Activated CD4-positive, CD25-positive, alpha-beta regulatory T cell treated with anti-CD3 and anti-CD28 coated beads, Interleukin-2, amount 50 U/mL, for 72 hours (primary cell): ENCODE measurements around the gene SLU7.
"Not testable (repeated sequence)": the region's sequence is repeated elsewhere in the genome, so short reads cannot be mapped to it uniquely, and the experiment has no call there.

Experiments used
- DNase-seq: peaks from one replicate; pipeline ENCODE4 v3.0.0; 2021

SLU7 gene

GRCh38 chr5:160450164-160450932, 31.5 kb upstream of the SLU7 start:
- DNase-seq = no peak

DNA sequence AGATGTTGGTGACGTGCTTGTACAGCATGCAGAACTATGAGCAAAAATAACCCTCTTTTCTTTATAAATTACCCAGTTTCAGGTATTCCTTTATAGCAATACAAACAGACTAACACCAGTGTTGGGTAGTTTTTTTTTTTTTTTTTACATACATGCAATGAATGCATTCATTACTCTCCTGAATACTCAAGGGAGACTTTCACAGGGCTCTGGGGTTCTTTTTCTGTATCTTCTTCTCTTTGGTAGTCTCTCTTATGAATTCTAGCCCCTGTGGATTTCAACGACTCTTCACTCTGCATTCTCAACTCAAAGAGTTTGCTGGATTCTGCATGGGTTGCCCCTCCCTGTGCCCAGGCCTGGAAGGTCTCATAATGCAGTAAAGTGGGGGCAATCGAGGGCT, 30.6 kb upstream of the SLU7 start:
- DNase-seq = no peak

DNA sequence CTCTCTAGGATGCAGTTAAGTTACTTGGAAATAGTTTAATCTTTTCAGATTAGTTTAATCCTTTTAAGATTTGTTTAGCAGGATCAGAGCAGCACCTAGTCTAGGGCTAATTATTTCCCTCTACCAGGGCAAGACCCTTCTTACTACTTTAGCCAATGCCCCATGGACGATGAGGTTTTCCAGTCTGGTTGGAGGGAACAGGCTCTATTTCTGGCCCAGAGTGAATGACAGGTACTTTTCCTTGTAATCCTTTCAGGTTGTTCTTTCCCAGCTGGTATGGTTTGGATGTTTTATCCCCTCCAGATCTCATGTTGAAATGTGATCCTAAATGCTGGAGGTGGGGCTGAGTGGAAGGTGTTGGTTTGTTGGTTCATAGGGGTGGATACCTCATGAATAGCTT, 30.0 kb upstream of the SLU7 start:
- no peak for DNase-seq

DNA sequence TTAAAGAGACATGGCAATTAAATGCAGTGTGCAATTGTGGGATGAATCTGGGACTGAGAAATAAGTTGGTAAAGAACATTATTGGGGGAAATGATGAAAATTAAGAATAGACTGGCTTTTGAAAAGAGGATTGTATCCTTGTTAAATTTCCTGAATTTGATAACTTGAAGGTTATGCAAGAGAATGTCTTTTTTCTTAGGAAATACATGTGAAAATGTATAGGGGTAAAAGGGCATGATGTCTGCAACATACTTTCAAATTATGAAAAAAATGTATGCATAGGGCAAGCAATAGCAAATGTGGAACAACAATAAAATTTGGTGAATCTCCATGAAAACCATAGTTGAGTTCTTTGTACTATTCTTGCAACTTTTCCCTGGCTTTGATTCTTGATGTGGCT, 26.9 kb upstream of the SLU7 start:
- DNase-seq = no peak

GRCh38 chr5:160445132-160445531, 26.3 kb upstream of the SLU7 start:
- DNase-seq = no peak

DNA sequence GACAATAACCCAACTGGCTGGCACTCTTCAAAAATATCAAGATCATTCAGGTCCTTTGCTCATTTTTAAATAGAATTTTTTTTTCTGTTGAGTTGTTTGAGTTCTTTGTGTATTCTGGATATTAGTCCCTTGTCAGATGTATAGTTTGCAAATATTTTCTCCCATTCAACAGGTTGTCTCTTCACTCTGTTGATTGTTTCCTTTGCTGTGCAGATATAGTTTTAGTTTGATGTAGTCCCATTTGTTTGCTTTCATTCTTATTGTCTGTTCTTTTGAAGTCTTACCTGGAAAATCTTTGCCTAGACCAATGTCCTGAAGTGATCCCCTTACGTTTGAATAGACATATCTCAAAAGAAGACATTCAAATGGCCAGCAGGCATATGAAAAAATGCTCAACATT, 25.5 kb upstream of the SLU7 start:
- no peak for DNase-seq

DNA sequence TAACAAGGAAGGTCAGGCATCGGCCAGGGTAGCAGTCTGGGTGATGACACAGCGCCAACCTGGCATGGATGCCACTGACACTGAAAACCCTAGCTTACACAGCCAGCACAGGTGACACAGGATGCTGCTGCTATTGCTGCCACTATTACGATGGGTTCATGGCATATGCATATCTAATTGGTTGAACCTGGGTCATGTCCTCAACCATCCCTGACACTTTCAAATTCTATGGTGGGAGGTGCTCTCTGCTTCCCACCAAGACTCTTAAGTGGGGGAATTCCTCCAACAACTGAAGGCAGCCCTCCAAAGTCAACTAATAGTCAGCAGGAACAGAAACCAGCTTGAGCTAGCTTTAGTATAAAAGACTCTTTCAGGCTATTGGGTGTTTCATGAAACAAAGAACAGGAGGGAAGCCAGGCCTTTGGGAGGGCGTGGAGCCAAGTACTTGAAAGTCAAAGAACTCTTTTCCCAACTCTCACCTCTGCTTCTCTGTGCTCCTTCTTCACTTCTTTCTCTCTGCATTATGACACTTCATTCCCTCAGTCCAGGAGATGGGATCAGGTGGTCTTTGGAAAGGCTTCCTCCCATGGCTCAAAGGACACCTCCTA, 24.0 kb upstream of the SLU7 start:
- DNase-seq = no peak

DNA sequence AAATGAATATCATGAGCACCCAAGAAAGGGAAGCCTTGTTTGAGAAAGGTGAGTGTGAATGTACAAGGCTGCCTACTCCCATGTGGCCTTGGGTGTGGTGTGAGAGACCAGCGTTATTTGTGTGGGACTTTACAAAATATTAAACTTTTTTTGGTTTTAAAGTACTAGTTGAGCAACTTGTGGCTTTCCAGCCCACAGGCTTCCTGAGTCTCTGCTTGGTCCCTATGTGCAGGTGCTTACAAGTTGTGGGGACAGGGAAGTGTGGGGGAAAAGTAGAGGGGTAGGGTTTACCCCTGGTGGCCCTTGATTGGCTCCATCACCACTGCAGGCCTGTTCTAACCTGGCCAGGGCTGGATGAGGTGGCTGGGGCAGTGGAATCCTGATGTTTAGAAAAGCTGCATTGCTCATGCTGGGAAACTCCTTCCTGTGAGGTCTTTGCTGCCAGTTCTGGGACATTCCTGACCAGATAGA, 22.5 kb upstream of the SLU7 start:
- no peak for DNase-seq

DNA sequence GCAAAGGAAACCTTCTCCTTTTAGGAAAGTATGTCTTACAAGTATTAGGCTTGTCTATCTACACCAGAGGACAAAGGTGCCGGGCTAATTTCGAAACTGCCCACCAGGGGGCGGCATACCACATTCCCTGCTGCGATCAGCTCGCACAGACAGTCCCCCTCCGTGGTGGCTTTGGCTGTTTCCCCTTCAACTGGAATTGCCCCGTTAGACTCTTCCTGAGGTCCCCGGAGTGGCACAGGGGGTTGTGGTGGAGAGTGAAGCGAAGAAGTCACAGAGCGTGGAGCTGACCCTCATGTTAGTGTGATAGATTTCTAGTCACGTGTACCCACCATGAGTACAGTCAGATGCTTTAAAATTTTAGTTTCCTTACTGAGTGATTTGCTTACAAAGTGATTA, 20.3 kb upstream of the SLU7 start:
- peak; percentile 91 for DNase-seq

- DNase-seq = peak; percentile 51
These were observed 19.7 kb upstream of the SLU7 start for GRCh38 chr5:160438316-160439204.

GRCh38 chr5:160437271-160437670, 18.4 kb upstream of the SLU7 start:
- no peak for DNase-seq

- not testable (repeated sequence) for DNase-seq
These were observed 17.8 kb upstream of the SLU7 start for GRCh38 chr5:160436661-160437060.

DNA sequence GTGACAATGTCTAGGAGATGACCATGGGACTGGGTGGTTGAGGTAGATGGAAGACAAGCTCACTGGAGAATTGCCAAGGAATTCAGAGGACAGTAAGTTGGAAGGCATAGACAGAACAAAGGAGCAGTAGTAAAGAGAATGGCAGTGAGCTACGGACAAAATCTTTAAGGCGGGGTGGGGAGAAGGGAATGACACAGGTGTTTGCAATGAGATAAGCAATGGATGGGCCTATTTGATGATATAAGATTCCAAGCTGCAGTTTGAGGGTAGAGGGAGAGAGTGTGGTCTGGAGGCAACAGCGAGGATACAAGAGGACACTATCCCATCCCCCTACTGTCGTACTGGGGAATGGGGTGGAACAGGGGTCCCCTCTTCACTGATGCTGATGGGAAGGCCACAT, 17.1 kb upstream of the SLU7 start:
- DNase-seq = no peak

GRCh38 chr5:160435532-160435931, 16.7 kb upstream of the SLU7 start:
- DNase-seq = no peak

- no peak for DNase-seq
These were observed 15.2 kb upstream of the SLU7 start for GRCh38 chr5:160434022-160434531.

DNA sequence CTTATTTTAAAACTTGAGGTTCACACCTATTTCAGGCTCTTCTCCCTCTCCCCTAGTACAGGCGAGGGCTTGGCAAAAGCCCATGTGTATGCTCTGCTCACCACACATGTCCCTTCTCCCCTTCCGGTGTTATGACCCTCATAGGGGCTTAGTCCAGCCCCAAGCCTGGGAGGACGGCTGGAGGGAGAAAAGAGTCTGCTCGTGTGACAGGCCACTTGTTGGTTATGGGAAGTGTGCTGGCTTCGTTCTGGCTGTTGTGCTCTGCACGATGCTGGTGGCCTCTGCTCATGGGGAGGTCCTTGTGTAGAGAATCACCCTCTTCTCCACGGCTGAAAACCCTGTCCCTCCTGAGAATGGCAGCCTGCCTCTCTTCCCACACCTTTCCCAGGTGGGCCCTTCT, 13.9 kb upstream of the SLU7 start:
- no peak for DNase-seq

DNA sequence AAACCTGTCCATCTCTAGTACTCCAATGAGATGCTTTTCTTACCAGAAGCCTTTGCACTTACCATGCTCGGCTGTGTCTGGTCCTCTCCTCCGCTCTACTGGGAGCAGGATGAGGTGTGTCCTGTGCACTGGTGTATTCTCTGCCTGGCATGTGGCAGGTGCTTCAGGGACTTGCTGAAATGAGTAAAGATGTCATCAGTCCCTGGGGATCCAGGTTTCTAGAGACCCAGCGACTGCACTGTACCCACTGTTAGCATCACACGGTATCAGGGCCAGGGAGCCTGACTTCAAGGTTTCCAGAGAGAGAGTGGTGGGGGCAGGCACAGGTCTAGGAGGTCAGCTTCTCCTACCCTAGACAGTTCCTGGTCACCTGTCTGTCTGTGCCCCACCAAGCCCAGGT, 13.3 kb upstream of the SLU7 start:
- no peak for DNase-seq

DNA sequence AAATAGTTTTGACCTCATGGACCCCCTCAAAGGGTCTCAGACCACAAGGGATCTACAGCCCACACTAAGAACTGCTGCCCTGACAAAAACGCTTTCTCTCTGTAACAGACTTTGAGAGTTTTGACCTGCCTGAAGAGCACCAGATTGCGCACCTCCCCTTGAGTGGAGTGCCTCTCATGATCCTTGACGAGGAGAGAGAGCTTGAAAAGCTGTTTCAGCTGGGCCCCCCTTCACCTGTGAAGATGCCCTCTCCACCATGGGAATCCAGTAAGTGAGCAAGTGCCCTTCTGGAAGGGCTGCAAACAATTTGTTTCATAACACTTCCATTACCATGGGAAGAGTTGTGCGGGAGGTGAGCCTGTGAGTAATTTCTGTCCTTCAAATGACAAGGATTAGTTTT, 8.7 kb upstream of the SLU7 start:
- DNase-seq = no peak

- no peak for DNase-seq
These were observed 4.2 kb upstream of the SLU7 start for GRCh38 chr5:160423099-160423498.

DNA sequence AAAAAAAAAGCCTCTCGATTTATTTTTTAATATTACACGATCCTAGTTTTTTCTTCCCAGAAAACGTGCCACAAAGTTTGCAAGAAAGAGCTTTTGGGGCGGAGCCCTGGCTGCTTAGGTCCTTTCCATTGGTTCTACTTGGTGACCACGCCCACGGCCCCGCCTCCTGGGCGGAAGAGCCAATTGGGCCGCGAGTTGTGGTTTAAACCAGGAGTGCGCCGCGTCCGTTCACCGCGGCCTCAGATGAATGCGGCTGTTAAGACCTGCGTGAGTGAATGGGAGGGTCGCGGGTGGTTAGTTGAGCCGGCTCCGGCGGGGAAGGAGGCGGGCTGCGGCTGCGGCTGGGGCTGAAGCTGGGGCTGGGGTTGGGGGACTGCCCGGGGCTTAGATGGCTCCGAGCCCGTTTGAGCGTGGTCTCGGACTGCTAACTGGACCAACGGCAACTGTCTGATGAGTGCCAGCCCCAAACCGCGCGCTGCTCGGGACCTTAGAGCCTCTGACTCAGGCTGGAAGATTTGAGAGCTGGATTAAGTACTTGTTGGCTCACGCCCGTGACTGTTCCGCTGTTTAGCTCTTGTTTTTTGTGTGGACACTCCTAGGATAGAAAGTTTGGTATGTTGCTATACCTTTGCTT, 2.9 kb upstream of the SLU7 start, which contains the start of gene PTTG1:
TSS of gene PTTG1 (plus strand) at position 231 of the 634 bp plus-strand sequence. CDS start 458 bp downstream, outside the sequence.
- peak; percentile 93 for DNase-seq

DNA sequence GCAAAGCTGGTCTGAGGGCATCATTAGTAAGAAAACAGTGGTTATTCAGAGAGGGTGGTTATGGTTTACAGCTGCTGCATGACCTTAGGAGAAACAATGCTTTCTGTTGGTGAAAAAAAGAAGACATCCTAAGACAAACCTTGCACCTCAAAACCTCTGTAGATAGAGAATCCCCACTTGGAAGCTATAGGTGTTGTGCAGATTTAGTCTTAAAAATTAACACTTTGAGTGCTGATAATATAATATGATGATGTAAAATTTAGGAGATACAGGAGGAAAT, 1.4 kb upstream of the SLU7 start:
- DNase-seq = no peak

DNA sequence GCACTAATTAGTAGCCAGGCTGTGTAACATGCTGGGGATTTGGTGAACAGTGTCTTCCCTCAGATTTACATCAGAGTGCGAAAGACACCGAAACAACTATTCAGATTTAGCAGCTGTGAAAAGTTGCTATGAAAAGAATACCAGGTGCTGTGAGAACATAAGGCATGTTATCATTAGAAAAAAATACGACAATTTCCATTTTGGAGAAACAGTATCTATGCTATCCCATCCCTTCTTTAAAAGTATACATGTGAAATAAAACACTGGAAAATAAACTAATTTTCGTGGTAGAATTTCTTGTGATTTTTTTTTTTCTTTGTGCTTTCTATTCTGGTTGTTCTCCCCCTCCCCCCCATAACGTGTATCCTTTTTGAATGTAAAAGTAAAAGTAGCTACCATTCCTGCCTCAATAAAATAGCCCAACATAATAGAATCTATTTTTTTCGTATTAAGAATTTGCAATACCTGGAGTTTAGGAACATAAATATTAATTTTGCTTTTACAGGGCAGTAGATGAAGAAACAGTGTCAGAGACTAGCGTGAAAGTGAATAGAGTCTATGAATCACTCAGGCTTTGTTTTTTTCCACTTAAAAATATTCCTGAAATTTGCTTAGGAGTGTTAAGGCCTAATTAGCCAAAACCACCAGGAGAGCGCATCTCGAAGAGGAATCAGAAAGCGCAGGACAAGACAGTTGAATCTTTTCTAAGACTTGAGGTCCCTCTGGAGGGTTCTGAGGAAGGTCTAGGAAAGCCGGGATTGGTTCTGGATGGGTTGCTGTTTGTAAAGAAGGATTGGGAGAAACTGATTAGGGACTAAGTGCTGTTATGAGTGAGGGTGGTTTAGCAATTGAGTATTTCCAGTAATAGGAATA, 813 bp upstream of the SLU7 start:
- DNase-seq = no peak
